ENCODE results near the gene WDR77. TPM values are rescaled to one million over a fixed set of nuclear protein-coding genes. Genes with fewer than 3 reads are reported as not detected.

WDR77 gene
- total and polyA plus RNA-seq, 2 of the 13 experiments (the other 11 are each of a cell fraction or from before 2014, with no cell fraction given), result 90.6 to 108 TPM

- TF ChIP-seq, protein P1, sequence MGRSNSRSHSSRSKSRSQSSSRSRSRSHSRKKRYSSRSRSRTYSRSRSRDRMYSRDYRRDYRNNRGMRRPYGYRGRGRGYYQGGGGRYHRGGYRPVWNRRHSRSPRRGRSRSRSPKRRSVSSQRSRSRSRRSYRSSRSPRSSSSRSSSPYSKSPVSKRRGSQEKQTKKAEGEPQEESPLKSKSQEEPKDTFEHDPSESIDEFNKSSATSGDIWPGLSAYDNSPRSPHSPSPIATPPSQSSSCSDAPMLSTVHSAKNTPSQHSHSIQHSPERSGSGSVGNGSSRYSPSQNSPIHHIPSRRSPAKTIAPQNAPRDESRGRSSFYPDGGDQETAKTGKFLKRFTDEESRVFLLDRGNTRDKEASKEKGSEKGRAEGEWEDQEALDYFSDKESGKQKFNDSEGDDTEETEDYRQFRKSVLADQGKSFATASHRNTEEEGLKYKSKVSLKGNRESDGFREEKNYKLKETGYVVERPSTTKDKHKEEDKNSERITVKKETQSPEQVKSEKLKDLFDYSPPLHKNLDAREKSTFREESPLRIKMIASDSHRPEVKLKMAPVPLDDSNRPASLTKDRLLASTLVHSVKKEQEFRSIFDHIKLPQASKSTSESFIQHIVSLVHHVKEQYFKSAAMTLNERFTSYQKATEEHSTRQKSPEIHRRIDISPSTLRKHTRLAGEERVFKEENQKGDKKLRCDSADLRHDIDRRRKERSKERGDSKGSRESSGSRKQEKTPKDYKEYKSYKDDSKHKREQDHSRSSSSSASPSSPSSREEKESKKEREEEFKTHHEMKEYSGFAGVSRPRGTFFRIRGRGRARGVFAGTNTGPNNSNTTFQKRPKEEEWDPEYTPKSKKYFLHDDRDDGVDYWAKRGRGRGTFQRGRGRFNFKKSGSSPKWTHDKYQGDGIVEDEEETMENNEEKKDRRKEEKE (IDR thresholded peaks at IDR 0.05), result no peak
- TF ChIP-seq CREBL2 (CRISPR knock-in tag; IDR thresholded peaks at IDR 0.05; ENCODE audit: borderline replicate concordance), result no peak
Observed at GRCh38 chr1:111487133-111487532, 38.1 kb upstream of the WDR77 start (continued).

GRCh38 chr1:111486431-111486830, 37.4 kb upstream of the WDR77 start:
- no peak for DNase-seq (ENCODE audit: low spot score)
- in situ Hi-C loops (cut with HindIII; ENCODE audit: extremely low pct_ligation_motif_present, low pct_unique_long_range_greater_than_20kb), result no loop called here
- no peak for TF ChIP-seq ZBTB1 (CRISPR knock-in tag; IDR thresholded peaks at IDR 0.05; ENCODE audit: borderline replicate concordance)
- TF ChIP-seq ZNF672 (CRISPR knock-in tag; IDR thresholded peaks at IDR 0.05), result no peak
- no peak for TF ChIP-seq ZNF761 (CRISPR knock-in tag; conservative IDR thresholded peaks at IDR 0.05)
- TF ChIP-seq, protein P2, sequence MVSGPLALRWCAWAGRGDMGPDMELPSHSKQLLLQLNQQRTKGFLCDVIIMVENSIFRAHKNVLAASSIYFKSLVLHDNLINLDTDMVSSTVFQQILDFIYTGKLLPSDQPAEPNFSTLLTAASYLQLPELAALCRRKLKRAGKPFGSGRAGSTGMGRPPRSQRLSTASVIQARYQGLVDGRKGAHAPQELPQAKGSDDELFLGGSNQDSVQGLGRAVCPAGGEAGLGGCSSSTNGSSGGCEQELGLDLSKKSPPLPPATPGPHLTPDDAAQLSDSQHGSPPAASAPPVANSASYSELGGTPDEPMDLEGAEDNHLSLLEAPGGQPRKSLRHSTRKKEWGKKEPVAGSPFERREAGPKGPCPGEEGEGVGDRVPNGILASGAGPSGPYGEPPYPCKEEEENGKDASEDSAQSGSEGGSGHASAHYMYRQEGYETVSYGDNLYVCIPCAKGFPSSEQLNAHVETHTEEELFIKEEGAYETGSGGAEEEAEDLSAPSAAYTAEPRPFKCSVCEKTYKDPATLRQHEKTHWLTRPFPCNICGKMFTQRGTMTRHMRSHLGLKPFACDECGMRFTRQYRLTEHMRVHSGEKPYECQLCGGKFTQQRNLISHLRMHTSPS (CRISPR knock-in tag; IDR thresholded peaks at IDR 0.05; ENCODE audit: low read depth), result no peak
- TF ChIP-seq ZNF142 (CRISPR knock-in tag; IDR thresholded peaks at IDR 0.05), result no peak
- TF ChIP-seq REL (CRISPR knock-in tag; conservative IDR thresholded peaks at IDR 0.05), result no peak
- no peak for TF ChIP-seq MTA3 (CRISPR knock-in tag; IDR thresholded peaks at IDR 0.05)
- TF ChIP-seq ZNF460 (CRISPR knock-in tag; IDR thresholded peaks at IDR 0.05; ENCODE audit: borderline replicate concordance), result no peak
- TF ChIP-seq, protein P3, sequence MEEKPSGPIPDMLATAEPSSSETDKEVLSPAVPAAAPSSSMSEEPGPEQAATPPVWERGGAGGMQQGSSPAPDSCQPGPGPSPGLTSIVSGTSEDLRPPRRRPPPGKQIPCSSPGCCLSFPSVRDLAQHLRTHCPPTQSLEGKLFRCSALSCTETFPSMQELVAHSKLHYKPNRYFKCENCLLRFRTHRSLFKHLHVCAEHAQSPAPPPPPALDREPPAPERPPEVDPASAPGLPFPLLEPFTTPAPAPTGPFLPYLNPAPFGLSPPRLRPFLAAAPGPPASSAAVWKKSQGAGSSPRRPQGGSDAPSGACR (CRISPR knock-in tag; IDR thresholded peaks at IDR 0.05), result no peak
- TF ChIP-seq ZNF160 (CRISPR knock-in tag; IDR thresholded peaks at IDR 0.05), result no peak

More at GRCh38 chr1:111486431-111486830, 37.4 kb upstream of the WDR77 start:
- no peak overlapping the region for H3K9ac ChIP-seq (ENCODE audit: insufficient read depth, low read depth, low read length)
- no peaks in the 10 kb centered on the region for H3K36me3 ChIP-seq (replicated peaks in 1 of 2; ENCODE audit: control insufficient read depth in 1 of 2, insufficient read depth in 2 of 2, low read length in 2 of 2)
- peaks cover 9% of the 10 kb centered on the region; the same call in 1 of the 2 replicates for H3K4me1 ChIP-seq (ENCODE audit: insufficient read depth, low read length)
- peaks cover 5 to 39% of the 10 kb centered on the region in 2 experiments; a peak in 3 of 5 replicates for H3K27me3 ChIP-seq (ENCODE audit: control insufficient read depth in 1 of 2, insufficient read depth in 2 of 2, low read length in 2 of 2)
- intact Hi-C loops (cut with micrococcal nuclease; ENCODE audit: unreplicated experiment), result no loop called here
- H3K4me3 ChIP-seq (replicated peaks in 1 of 3; ENCODE audit: insufficient read depth in 1 of 3, low read depth in 2 of 3, low read length in 3 of 3), result no peak overlapping the region
- ATAC-seq (no peak), FAIRE-seq (no peak)
- H4K20me1 ChIP-seq (ENCODE audit: insufficient read depth, low read length), result no peaks in the 10 kb centered on the region
- no peak overlapping the region for H3K4me2 ChIP-seq (ENCODE audit: low read depth, low read length)
- H3K9me3 ChIP-seq (ENCODE audit: low read length), result no peaks in the 10 kb centered on the region
- H3K79me2 ChIP-seq (ENCODE audit: insufficient read depth, low read length), result no peaks in the 10 kb centered on the region
- POLR2A ChIA-PET, result no interaction called here
- no peak overlapping the region for H2AFZ ChIP-seq (ENCODE audit: low read length)
- BruUV-seq (replicated peaks), result no TSS peak
- CTCF ChIA-PET (ENCODE audit: low intra/inter-chr PET ratio, low total read pairs), result no interaction called here
- 69% methylated on average over 7 of the region's 7 CpGs for WGBS (ENCODE audit: low lambda C conversion rate)
- H3K27ac ChIP-seq (ENCODE audit: extremely low read length, insufficient read depth, low read length), result no peak overlapping the region

All from HepG2 (cell line).